AG10803 (cell line): ENCODE data around the gene PAX8.

Experiments
- DNase-seq: peaks from one replicate; pipeline ENCODE4 v3.0.0; 2010; ENCODE audit warnings: low read depth
- H3K4me3 ChIP-seq: 2 replicates; pipeline ENCODE4 v1.5.1; 2011; ENCODE audit warnings: mild to moderate bottlenecking, low read length, control low read depth
- CTCF ChIP-seq: conservative IDR thresholded peaks from 2 replicates; pipeline ENCODE4 v1.5.1; 2011; ENCODE audit warnings: mild to moderate bottlenecking, low read length, control low read depth, inconsistent platforms

The PAX8 gene

GRCh38 chr2:113283704-113284284, 5.1 kb upstream of the PAX8 start:
- H3K4me3 ChIP-seq, result no peak overlapping the region
- peak; percentile 94 for DNase-seq
- no peak for TF ChIP-seq CTCF

DNA sequence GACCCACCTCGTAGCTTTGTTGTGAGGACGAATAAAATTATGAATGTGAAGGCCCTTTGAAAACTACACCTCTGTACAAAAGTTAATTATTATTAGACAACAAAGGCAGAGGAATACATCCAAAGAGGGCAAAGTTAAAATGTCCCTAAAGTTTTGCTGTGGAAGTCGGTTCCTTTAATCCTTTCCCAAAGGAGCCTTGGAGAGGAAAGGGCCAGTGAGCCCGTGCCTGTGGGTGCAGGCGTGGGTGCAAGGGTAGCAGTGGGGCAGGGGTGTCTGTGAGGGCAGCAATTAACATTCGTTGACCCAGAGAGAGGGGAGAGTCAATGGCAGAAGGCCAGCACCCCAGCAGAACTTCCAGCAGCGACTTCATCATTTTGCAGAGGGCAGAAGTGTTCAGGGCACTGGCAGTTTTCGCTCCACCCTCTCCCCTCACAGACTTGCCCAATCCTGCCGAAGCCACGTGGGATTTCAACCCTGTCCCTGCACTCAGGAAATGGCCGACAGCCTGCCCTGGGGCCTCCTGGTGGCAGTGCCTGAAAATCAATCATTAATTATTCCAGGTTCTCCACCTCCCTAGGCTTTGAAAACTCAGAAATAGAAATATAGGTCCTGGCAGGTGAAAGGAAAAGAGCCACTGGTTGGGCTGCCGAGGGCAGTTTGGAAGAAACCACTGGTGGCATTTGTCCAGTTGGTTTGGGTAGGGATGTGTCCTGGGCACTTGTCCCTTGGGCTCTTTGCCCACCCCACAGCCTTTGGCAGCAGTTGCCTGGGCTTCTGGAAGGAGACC, 4.2 kb upstream of the PAX8 start:
- DNase-seq, result peak; percentile 39
- H3K4me3 ChIP-seq, result no peak overlapping the region
- TF ChIP-seq CTCF, result peak; percentile 28; the same call in 1 of the 2 replicates

DNA sequence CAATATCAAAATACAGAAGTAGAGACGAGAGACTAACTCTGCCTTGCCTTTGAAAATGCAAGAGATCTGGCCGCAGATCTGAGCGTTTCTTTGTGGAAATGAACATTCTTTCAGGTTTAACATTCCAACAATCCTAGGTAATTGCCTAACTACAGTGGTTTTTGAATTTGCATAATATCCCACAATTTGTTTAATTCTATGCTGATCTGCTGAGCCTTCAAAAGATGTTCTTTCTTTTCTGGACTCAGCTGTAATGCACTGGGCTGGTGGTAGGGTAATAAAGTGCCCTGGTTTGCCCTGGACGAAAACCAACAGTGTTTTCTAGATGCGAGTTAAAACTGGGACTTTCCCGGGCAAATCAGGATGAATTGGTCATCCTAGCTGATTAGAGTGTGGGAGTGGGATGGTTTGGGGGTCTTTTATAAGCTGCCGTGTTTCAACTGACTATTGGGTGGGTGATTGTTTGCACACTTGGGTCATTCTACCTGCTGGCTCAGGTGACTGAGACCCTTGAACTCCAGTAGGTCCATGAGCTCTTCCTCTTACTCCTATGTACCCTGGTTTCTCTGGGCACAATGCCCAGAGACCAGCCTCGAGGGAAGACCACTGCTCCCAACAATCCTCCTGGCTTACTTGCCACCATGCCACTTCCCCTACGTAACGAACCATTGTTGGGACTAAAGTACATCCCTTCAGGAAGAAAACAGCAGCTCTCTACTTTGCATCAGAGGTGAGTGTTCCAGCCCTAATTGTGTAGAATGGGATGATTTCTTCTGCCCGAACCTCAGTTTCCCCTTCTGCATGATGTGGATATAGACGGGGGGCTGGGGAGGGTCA, 3.4 kb upstream of the PAX8 start:
- no peak for TF ChIP-seq CTCF
- DNase-seq, result peak; percentile 49
- H3K4me3 ChIP-seq, result no peak overlapping the region

DNA sequence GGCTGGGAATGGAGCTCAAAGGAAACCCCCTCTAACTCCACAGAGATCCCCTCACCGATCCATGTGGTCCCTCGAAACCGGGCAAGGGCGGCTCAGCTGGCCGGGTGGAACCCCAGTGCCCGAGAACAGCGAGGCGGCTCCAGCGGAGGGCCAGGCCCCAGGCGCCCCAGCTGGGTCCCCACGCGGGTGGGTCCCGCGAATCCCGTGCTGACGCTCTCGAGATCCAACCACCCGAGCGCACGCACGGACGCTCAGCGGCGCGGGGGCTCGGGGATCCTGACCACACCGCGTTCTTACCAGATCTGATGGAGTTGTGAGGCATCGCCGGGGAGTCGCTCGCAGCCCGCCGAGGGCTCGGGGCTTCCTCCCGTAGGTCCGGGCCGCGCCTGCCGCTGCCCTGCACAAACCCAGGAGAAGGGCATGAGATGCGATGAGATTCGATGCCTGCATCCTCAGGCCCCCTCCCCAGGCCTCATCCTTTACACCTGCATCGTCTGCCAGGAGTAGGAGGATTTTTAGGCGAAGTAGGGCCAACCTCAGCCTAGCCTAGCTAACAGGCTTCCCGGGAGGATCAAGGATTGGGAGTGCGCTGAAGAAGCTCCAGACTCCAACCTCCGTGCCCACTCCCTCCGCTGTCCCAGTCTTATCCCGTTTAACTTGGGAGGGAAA, 514 bp downstream of the PAX8 start:
- no peak for DNase-seq
- no peak for TF ChIP-seq CTCF
- H3K4me3 ChIP-seq, result no peak overlapping the region

GRCh38 chr2:113277474-113278072, 1.1 kb downstream of the PAX8 start:
- DNase-seq, result no peak
- H3K4me3 ChIP-seq, result no peak overlapping the region
- no peak for TF ChIP-seq CTCF

DNA sequence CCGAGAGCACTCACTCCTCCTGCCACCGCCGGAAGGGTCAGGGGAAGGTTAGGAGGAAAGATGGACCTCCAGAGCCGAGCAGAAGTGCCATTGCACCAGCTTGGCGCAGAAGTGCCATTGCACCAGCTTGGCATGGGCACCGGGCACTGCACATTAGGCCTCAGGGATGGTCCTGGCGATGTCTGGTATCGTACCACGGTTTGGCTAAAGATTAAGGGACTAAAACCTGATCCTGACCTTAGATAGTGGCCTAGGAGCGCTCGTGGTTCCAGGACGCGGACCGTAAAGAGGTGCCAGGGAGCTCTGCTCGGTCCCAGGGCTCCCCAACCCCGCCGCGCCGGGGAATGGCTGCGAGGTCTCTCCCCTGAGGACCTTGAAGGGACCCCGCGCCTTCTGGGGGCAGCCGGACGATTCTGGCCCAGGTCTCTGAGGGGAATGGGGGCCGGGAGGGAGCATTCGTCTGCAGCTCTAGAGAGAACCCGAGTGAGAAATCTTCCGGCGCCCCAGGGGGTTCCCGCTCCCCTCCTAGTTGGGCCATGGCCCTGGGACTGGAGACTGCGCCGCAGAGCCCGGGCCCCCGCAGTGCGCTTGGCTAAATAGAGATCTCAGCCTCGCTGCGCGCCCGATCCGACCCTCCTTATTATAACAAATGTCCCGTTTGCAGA, 1.8 kb downstream of the PAX8 start:
- no peak for DNase-seq
- no peak for TF ChIP-seq CTCF
- no peak overlapping the region for H3K4me3 ChIP-seq
